Panc1 (cell line): Measurements from ENCODE around the gene MYOG. TPM values are rescaled to one million over a fixed set of nuclear protein-coding genes. Genes with fewer than 3 reads are reported as not detected.

Experiments
- ATAC-seq: fragments of 200-7000 bp; cut with Tn5 transposase; 2 replicates; pipeline ENCODE4 v1.9.1; 2020; ENCODE audit warnings: mild to moderate bottlenecking, moderate library complexity
- BruUV-seq: library from RNA; stranded (reverse); fragments of 400-500 nt; replicated peaks from 2 replicates; lab custom pipeline; 2021; lab: Mats Ljungman, UMichigan
- CTCF ChIA-PET: fragments of 300-600 bp; sonication (Branson Sonifier 250); formaldehyde crosslinking; loops from one replicate; lab custom pipeline; 2022; ENCODE audit warnings: antibody characterized with exemption; lab: Charles Lee
- POLR2A ChIA-PET: fragments of 300-600 bp; sonication (Branson Sonifier 250); formaldehyde crosslinking; loops from one replicate; lab custom pipeline; 2022; ENCODE audit warnings: antibody characterized with exemption; lab: Charles Lee
- DNase-seq: peaks from one replicate; pipeline ENCODE4 v3.0.0-alpha.2; 2010; ENCODE audit warnings: low read depth, low spot score
- H3K27ac ChIP-seq: 2 replicates; pipeline ENCODE4 v1.5.1; 2011; ENCODE audit warnings: mild to moderate bottlenecking, low read length, inconsistent platforms
- H3K27me3 ChIP-seq: fragments of 200-500 bp; sonication (Bioruptor generic); 2 replicates; pipeline ENCODE4 v1.6.0; 2014; ENCODE audit warnings: low read length, inconsistent platforms; ENCODE audit not compliant: control insufficient read depth, insufficient read depth
- H3K36me3 ChIP-seq: fragments of 200-500 bp; sonication (Bioruptor generic); 2 replicates; pipeline ENCODE4 v1.5.1; 2014; ENCODE audit warnings: inconsistent platforms, mild to moderate bottlenecking, low read length, moderate library complexity; ENCODE audit not compliant: control insufficient read depth, insufficient read depth
- H3K4me1 ChIP-seq: 2 replicates; pipeline ENCODE4 v1.5.1; 2011; ENCODE audit warnings: inconsistent platforms, mild to moderate bottlenecking, low read length, moderate library complexity; ENCODE audit not compliant: control insufficient read depth, insufficient read depth
- H3K4me3 ChIP-seq, 2 experiments: 2 replicates each; pipeline ENCODE4 v1.5.1; 2011 to 2012; ENCODE audit warnings: low read depth in 2 of 2, low read length in 2 of 2, mild to moderate bottlenecking in 2 of 2, inconsistent platforms in 1 of 2, moderate library complexity in 1 of 2
- H3K9me3 ChIP-seq: fragments of 200-500 bp; sonication (Bioruptor generic); 2 replicates; pipeline ENCODE4 v1.5.1; 2014; ENCODE audit warnings: low read depth, mild to moderate bottlenecking, inconsistent platforms, low read length, moderate library complexity; ENCODE audit not compliant: control insufficient read depth, insufficient read depth
- CTCF ChIP-seq: fragments of 450-650 bp; IDR thresholded peaks from 2 replicates; pipeline ENCODE4 v1.5.1; 2017; ENCODE audit warnings: mild to moderate bottlenecking
- POLR2AphosphoS5 ChIP-seq: IDR thresholded peaks from 2 replicates; pipeline ENCODE4 v1.6.1; 2012; ENCODE audit warnings: mild to moderate bottlenecking, low read depth, low read length, moderate library complexity
- REST ChIP-seq, 2 experiments: IDR thresholded peaks; 2 replicates each; pipeline ENCODE4 v1.6.1; 2011 to 2012; ENCODE audit warnings: low read depth in 2 of 2, control low read depth in 1 of 2, low read length in 1 of 2, mild to moderate bottlenecking in 1 of 2, moderate library complexity in 1 of 2; ENCODE audit not compliant: insufficient read depth in 1 of 2
- SIN3A ChIP-seq: IDR thresholded peaks from 2 replicates; pipeline ENCODE4 v1.6.1; 2012; ENCODE audit warnings: low read depth, mild to moderate bottlenecking, low read length, moderate library complexity, borderline replicate concordance; ENCODE audit not compliant: insufficient read depth
- TCF7L2 ChIP-seq: IDR thresholded peaks from 2 replicates; pipeline ENCODE4 v1.6.1; 2011; ENCODE audit warnings: mild to moderate bottlenecking, low read depth, low read length, inconsistent platforms
- in situ Hi-C: cut with HindIII; loops from 2 replicates; pipeline ENCODE4 v1.10.0; 2016; ENCODE audit warnings: low sequenced_read_pairs, low pct_unique_long_range_greater_than_20kb
- intact Hi-C: fragments of 100-400 bp; cut with micrococcal nuclease; formaldehyde crosslinking; loops from one replicate; pipeline ENCODE4 v1.10.0; 2022; ENCODE audit not compliant: unreplicated experiment
- total RNA-seq: library from RNA; stranded (reverse); gene quantifications from one replicate; pipeline ENCODE4 v1.2.1, GENCODE V29; 2021; ENCODE audit not compliant: unreplicated experiment

MYOG gene
- total RNA-seq, 1 experiment from 2014 or later: not detected

- Histone ChIP-seq H3K4me3 (no peak overlapping the region), H3K4me1 (no peaks in the 10 kb centered on the region), H3K27ac (no peak overlapping the region), H3K27me3 (0 out of 2 replicates have a peak, but pooled peaks cover 2% of the 10 kb centered on the region), H3K9me3 (peaks cover 8% of the 10 kb centered on the region), H3K36me3 (no peaks in the 10 kb centered on the region)
- in situ Hi-C loops (no loop called here), intact Hi-C loops (no loop called here)
- CTCF ChIA-PET: no interaction called here
- BruUV-seq: no TSS peak
- TF ChIP-seq TCF7L2: no peak
- no peak for TF ChIP-seq REST (IDR thresholded peaks at IDR 0.05; ENCODE audit: insufficient read depth in 1 of 2, low read depth in 2 of 2, low read length in 1 of 2)
- TF ChIP-seq POLR2AphosphoS5: no peak
- no peak for TF ChIP-seq CTCF
- TF ChIP-seq SIN3A: no peak
- POLR2A ChIA-PET: no interaction called here
- ATAC-seq: no peak
- DNase-seq: no peak
Observed at GRCh38 chr1:203098914-203099520, 13.2 kb upstream of the MYOG start.

- ChIA-PET POLR2A (no interaction called here), CTCF (no interaction called here)
- intact Hi-C loops: no loop called here
- Histone ChIP-seq H3K27me3 (0 out of 2 replicates have a peak, but pooled peaks cover 2% of the 10 kb centered on the region), H3K4me1 (no peaks in the 10 kb centered on the region), H3K36me3 (no peaks in the 10 kb centered on the region), H3K27ac (no peak overlapping the region), H3K9me3 (peaks cover 8% of the 10 kb centered on the region), H3K4me3 (no peak overlapping the region)
- ATAC-seq: no peak
- DNase-seq: no peak
- TF ChIP-seq TCF7L2 (no peak), CTCF (no peak), POLR2AphosphoS5 (no peak), SIN3A (no peak), REST (IDR thresholded peaks at IDR 0.05; ENCODE audit: insufficient read depth in 1 of 2, low read depth in 2 of 2, low read length in 1 of 2) (no peak)
- in situ Hi-C loops: no loop called here
- no TSS peak for BruUV-seq
Observed at GRCh38 chr1:203098445-203098844, 12.6 kb upstream of the MYOG start.
